GM18909 (cell line): ENCODE results near the gene MEGF6.

Source experiments
- ATAC-seq: cut with Tn5 transposase; IDR thresholded peaks from one replicate; pipeline ENCODE4 v1.9.1; 2021; ENCODE audit warnings: mild to moderate bottlenecking; ENCODE audit not compliant: unreplicated experiment, poor library complexity

MEGF6 gene

DNA sequence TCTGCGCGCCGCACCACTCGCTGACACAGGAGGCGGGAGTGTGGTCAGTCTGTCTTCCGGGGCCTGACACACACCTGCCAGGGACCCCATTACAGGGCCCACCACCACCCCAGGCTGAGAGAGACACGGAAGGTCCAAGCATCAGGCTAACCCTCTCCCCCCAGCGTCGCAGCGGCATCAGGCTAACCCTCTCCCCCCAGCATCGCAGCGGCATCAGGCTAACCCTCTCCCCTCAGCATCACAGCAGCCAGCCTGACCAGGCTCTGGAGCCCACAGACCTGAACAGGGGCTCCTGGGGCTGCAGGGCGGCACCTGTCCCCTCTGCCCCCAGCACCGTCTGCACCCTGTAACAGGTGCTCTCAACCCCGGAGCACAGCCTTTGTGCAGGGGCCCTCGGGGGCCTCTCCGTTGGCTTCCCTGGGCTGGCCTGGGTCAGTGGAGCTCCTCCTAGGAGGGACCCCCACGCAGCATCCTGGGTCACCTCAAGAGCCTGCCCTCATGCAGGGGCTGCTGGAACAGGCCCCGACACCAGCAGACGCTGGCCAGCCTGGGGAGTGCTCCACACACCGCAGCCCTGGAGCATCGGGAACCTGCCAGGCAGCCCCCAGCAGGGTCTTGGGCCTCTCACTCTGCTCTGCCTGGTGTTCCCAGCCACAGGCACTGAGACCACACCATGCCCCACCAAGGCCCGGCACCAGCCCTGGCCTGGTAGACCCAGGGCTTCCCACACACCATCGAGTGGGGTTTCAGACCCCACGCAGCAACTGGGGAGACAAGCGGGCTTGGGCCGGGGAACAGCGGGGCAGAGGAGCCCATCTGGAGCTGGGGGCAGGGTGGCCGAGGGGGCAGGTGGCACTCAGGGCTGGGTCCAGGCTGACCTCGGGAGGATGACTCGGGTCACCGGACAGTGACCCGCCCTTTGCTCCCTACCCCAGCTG is 67.0 kb downstream of the MEGF6 start:
- ATAC-seq: no peak

DNA sequence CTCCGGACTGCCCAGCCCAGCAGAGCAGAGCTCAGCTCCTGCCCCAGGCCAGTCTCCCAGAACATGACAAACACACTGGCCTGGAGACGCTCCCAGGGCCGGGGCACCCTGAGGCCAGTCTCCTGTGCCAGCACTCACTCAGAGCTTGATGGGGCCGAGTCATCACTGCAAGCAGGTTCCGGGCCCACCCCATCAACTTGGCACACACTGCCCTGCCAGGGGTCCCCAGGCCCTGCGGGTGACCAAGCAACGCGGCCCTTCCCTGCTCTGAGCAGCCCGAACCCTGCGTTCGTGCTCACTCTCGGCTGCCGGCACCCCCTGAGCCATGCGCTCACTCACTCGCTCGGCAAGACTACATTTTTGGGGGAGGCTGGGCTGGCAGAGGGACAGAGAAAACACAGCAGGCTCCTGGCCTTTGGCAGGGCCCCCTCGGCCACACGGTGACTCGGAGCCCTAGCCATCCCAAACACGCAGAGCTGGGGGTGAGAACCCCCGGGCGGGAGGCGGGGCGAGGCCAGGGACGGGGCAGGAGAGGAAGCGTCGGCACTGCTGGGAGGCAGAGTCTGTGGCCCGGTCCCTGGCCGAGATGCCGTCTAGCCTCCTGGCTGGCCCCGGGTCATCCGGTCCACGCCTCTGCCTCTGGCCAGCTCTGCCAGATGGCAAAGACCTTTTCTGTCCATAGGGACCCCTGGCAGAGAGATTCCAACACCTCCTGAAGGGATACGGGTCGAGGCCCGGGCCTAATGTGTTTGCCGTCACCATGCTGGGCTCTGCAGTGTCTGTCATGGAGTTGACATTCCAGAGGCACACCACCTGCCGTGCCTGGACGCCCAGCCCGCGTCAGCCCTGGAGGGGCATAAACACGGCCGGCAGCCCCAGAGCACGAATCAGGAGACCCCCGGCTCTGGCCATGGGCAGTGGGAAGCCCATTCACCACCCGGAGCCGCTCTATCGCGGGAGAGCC is 68.0 kb downstream of the MEGF6 start:
- ATAC-seq: no peak

DNA sequence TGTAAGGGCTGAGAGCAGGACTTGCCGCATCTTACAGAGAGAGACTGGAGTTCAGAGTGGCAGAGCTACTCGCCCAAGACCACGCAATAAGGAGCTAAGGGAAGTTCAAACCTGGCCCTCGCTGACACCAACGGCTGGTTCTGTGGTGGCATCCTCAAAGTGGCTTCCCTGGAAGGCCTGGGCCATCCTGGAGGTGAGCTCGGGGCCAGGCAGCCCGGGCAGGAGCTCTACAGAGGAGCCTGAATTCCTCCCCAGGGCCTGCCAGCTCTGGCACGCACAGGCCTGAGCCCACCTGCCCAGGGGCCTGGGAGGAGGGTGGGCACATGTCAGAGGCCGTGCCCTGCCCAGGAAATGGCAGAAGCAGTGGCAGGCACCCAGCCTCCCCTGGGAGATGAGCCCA is 68.6 kb downstream of the MEGF6 start:
- ATAC-seq: no peak

DNA sequence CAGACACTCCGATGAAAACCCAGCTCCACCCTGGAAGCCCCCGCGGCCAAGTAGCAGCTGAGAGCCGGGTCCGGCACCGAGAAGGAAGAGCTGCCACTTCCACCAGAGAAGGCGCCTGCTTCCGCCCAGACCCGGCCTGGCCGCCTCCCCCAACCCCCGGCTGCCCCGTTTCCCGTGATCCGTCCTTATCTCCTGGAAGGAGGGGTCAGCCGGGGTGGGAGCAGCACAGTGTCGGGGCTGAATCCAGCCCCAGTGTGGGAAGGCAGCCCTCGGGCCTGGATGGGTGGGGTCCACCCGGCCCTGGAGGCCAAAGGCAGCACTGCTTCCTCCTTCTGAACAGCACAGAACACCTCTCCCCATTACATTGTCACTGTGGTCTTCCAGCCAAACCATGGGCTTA is 69.4 kb downstream of the MEGF6 start:
- ATAC-seq: no peak

DNA sequence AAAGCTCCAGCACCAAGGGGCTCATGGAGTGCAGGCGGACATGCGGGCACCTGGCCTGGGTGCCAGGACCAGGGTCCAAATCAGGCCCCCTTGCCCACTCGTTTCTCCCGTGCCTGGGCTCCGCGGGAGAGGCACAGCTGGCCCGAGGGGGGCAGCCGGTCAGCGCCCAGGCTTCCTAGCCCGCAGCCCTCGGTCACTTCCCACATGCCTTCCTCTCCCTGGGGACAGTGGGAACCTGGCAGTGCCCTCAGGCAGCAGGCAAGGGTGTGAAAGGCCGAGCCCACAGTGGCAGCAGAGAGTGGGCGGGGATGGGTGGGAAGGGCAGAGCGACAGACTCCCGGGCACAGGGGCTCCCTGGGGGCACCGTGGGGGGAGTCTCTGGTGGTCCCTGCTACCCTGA is 69.8 kb downstream of the MEGF6 start:
- ATAC-seq: no peak

DNA sequence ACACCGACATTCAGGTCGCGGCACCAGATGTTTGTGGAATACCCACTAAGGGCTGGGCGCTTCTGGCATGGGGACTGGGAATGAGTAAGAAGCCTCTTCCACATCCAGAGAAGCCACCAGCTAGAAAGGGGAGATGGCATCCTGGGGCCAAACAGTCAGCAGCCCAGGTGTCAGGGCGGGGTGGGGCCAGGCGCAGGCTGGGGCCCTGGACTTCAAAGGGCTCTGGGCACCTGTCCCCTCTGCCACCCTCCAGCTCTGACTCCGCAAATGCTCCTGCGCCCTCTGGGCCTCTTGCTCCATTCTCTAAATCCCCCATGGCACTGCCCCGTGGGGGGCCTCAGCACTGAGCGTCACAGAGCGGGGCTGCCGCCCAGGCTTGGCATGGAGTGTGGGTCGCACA is 70.4 kb downstream of the MEGF6 start:
- ATAC-seq: no peak

DNA sequence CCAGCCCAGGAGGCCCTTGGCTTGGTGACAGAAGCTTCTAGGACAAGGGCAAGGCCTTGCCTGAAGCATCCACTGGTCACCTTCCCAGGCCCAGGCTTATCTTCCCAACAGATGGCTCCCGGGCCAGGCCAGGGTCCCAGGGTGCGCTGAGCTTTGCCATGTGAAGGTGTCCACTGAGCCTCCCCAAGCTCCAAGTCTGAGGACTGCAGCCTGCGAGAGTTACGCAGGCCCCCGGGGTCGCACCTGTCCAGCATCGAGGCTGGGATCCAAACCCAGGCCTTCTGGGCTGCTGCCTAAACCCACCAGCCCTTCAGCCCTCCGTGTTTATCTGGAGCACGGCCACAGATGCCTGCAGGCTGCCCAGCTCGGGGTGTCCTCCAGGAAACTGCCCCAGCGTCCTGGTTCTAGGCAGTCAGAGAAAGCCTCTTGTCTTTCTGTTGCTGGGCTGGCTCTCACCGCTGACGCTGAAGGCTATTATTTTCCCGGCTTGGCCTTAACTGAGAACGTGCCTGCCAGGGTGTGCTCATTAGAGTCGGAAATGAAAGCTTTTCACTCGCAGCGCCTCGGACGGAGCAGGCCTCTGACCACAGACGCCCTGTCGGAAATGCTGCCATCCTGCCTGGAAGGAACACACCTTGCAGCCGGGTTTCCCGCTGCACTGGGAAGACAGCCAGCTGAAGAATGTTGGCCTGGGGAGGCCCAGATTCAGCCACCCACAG is 71.4 kb downstream of the MEGF6 start:
- no peak for ATAC-seq

DNA sequence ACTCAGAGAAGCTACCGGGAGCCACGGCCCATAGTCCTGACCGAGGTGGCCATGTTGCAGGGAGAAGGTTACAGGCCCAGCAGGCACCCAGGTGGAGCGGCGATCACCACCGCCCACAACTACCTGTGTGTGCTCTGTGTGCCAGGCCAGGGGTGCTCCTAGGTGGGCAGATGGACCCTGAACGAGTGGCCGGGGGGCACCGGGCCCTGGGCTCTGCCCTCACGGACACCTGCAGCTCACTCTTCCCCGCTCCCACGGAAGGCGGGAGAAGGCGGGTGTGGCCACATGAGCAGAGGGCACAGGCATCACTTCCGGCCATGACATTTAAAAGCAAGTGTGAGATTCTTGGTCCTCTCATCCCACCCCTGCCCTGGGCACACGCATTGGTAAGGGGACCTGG is 73.9 kb downstream of the MEGF6 start:
- ATAC-seq: no peak

DNA sequence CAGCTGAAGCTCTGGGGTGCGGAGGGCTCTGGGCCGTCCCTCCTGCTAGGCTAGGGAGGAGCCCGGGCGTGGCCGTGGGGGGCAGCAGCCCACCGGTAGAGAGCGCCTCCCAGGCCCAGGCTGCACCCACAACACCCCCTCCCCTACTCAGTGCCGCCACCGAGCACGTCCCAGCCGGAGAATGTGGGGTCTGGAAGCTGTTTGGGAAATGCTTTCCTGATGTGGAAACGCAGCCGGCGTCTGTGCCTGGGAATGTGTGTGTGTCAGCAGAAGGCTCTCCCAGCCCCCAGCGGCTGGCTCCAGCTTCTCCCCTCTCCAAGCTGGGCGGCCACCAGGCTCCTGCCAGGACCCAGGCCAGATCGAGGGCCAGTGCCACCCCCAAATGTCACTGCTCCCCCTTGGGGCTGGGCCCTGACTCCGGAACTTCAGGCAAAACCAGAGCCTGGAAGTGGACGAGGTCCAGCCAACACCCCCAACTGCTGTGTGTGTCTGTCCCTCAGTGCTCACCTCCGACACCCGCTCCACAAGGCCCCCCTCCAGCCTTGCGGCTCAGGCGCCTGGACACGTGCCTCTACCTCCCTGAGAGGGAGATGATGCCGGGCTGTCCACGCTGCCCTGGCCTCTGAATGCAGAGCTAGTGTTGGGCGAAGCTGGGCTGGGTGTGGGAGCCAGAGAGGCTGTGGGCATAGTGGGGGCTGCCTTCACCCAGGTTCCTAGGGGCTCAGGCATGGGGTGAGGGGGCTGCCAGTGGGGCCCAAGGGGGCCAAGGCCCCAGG is 74.7 kb downstream of the MEGF6 start:
- ATAC-seq: no peak

DNA sequence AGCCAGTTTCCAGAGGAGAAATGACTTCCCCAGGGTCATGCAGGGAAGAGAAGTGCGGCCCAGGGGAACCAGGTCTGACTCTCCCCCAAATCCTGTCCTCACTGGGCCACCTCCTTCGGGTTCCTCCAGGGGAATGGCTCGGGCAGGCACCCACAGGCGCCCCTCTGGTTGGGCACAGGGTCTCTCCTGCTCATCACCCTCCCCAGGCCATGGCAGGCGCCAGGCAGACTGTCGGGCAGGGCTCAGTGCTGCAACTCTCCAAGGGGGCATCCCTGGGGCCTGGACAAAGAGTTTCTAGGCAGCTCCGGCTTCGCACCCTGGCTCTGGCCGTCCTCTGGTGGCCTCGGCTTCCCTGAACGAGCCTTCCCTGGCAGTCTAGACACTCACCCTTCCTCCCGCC is 75.6 kb downstream of the MEGF6 start:
- no peak for ATAC-seq

DNA sequence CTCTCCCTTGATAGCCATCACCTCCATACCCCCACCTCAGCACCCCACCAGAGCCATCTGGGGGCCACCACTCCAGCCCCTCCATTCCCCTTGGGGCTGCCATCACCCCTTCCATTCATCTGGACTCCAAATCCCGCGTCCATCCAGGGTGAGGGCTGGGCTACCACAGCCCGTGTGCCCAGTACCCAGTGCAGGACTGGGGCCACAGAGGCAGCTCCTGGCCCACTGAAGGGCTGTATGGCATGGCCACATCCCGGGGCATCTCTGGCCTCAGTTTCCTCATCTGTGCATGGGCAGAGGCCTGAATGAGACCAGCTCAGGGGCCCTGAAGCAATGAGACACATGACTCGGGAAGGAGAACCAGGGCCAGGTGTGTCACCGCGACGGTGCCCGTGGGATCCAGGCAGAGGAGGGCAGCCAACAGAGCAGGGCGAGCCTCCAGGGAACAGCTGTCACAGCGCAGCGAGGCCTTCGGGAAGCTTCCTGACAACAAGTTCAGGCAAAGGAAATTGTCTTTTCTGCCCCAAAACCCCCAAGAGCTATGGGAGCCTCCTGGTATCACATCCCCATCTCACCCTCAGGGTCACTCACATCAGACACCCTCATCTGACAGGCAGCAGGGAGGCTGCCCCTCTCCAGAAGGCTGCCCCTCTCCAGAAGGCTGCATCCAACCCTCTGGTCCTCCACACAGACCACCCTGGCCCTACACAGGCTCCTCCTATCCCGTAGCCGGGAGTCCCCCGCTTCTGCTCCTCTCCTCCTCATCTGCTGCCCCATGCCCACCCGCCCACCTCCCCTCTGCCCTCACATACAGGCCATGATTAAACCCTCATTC is 76.3 kb downstream of the MEGF6 start:
- ATAC-seq: no peak

DNA sequence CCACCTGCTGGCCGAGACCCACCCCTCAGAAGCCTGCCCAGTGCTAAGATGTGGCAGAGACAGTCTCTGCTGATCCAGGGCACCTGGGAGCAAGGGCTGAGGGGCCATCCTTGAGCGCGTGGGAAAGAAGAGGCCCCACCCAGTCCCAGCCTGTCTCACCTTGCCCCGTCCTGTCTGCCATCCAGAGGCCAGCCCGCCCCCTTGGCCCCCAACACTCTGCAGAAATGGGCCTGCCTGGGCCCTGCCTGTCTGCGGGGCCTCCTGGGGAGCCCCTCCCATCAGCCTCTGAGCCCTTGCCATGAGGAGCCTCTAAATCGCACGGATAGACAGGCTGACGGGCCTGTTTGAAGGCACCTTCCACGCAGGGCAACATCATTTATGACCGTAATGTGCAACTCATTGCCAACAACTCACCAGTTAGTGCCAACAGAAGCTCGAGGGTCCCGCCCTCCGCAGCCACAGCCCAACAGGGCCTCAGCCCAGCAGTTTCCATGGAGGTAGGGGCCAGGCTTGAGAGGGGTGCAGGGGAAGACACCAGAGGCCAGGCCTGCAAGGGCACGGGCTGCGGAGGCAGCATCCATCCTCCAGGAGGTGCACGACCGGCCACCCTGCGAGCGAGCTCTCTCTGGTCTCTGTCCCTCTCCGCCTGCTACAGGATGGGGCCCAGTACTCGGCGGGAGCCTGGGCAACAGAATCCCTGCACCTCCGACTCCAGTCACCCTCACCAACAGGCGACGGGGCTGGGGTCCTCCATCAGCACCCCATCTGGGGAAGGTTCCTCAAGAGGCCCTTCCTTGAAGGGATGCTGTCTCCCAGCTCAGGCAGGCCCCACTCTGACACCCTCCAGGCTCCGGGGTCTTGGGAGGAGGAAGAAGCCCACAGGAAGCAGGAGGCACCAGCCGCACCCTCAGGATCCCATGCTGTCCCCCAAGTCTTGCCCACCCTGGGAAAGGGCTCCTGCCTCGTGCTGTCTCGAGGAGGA is 78.0 kb downstream of the MEGF6 start:
- ATAC-seq: no peak

DNA sequence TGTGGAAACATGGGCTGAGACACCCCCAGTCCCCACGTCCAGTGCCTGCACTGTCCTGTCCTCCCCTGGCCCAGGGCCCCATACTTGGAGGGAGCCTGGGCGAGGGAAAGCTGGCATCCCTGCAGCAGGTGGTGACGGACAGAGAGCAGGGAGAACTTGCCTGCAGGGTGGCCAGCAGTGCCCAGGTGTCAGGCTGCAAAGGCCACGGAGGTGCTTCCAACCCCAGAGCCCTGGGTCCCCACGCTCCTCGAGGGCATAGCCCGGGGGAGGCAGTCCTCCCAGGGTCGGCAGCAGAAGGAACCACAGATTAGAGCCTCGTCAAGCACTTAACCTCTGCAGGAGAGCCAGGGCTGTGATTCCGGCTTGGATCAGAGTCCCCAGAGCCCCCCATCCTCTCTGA is 79.4 kb downstream of the MEGF6 start:
- no peak for ATAC-seq

DNA sequence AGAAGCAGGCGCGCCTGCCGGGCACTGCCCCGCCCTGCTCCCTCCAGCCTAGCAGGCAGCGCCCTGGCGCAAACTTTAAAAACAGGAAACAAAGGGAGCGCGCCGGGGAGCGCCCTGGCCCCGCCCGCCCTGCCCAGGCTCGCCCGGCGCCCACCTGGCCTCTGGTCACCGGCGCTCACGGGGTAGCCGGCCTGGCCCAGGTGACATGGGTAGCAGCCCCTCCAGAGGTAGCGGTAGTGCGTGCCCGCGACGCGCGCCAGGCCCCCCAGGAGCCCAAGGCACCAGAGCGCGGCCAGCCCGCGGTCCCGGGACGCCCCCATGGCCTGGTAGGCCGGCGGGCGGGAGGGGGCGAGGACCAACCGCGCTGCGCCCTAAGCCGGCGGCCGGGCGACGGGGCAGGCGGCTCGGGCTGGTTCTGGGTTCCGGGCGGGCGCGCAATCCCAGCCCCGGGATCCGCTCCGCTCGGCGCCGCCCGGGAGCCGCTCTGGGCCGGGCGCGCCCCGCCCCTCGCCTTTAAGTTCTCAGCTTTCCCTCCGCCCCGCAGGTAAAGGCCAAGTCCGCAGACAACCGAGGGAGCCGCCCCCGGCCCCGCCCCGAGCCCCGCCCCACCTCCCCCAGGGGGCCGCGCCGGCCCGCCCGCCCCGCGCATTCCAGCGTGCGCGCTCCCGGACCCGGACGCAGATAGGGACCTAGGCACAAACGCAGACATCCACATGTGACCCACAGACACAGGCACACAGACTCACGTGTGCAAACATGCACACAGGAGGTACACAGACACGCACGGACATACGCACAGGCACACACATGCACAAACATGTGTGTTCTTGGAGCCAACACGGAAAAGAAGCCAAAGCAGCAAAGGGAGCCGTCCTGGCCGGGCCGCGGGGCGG is 80.1 kb downstream of the MEGF6 start:
- no peak for ATAC-seq

DNA sequence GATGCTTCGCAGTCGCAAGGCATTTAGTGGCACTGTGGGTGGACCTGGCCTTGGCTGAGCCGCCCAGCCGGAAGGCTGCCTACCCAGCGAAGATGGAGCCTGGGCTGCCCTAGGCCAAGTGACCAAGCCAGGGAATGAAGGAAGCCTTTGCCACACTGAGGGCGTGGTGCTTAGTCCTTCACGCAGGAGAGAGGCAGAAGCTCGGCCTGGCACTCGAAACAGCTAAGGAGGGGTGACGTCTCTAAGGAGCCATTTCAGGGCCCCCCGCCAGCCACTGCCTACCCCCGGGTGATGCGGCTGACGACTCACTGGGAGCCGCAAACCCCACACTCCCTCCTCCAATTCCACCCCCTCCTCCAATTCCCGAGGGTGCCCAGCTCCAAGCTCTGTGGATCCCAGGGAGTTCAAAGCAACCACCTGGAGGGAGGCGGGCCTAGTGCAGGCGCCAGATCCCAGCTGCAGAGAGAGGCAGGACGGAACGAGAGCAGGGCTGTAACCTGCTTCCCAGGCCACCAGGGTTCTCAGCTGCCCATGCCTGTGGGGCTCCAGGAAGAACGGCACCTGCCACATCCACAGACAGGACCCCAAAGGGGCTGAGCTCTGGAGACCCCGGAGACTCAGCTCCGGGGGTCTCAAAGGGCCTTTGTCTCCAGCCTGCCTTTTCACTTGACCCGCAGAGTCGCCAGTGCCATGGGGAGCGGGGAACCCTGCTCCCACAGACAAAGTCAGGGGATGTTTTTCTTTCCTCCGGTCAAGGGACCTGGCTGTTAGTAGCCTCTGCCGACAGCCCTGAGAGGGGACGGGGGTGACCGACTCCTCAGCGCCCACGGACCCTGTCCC is 81.0 kb downstream of the MEGF6 start:
- no peak for ATAC-seq
